Hepatocyte (in vitro differentiated cells): ENCODE results near the gene ATP8A2. TPM values are rescaled to one million over a fixed set of nuclear protein-coding genes. Genes with fewer than 3 reads are reported as not detected.

Experiments used
- DNase-seq: peaks from one replicate; pipeline ENCODE4 v3.0.0-alpha.2; 2016; ENCODE audit warnings: low spot score
- H2AFZ ChIP-seq: fragments of 200-600 bp; sonication (generic); 2 replicates; pipeline ENCODE4 v1.6.0; 2016; ENCODE audit warnings: antibody characterized with exemption, mild to moderate bottlenecking
- H3K27ac ChIP-seq: fragments of 200-600 bp; sonication (generic); 2 replicates; pipeline ENCODE4 v1.5.1; 2016; ENCODE audit warnings: mild to moderate bottlenecking
- H3K27me3 ChIP-seq: fragments of 200-600 bp; sonication (generic); 2 replicates; pipeline ENCODE4 v1.6.1; 2016
- H3K36me3 ChIP-seq: fragments of 200-600 bp; sonication (generic); replicated peaks from 2 replicates; pipeline ENCODE4 v1.5.1; 2016; ENCODE audit warnings: low read depth; ENCODE audit not compliant: insufficient read depth
- H3K4me1 ChIP-seq: fragments of 200-600 bp; sonication (generic); 2 replicates; pipeline ENCODE4 v1.5.1; 2016; ENCODE audit warnings: mild to moderate bottlenecking, moderate library complexity; ENCODE audit not compliant: insufficient read depth
- H3K4me2 ChIP-seq: fragments of 200-600 bp; sonication (generic); 2 replicates; pipeline ENCODE4 v1.6.0; 2016
- H3K4me3 ChIP-seq: fragments of 200-600 bp; sonication (generic); 2 replicates; pipeline ENCODE4 v1.5.1; 2016; ENCODE audit warnings: mild to moderate bottlenecking
- H3K79me2 ChIP-seq: fragments of 200-600 bp; sonication (generic); 2 replicates; pipeline ENCODE4 v1.6.0; 2017; ENCODE audit warnings: mild to moderate bottlenecking
- H3K9me2 ChIP-seq: fragments of 200-600 bp; sonication (generic); replicated peaks from 2 replicates; pipeline ENCODE4 v1.6.0; 2017; ENCODE audit warnings: mild to moderate bottlenecking; ENCODE audit not compliant: insufficient read depth
- H3K9me3 ChIP-seq: fragments of 200-600 bp; sonication (generic); 2 replicates; pipeline ENCODE4 v1.5.1; 2016; ENCODE audit warnings: low read depth, mild to moderate bottlenecking
- H4K20me1 ChIP-seq: fragments of 200-600 bp; sonication (generic); 2 replicates; pipeline ENCODE4 v1.6.0; 2016; ENCODE audit warnings: mild to moderate bottlenecking; ENCODE audit not compliant: insufficient read depth, poor library complexity, severe bottlenecking
- CTCF ChIP-seq: fragments of 200-600 bp; sonication (generic); IDR thresholded peaks from 2 replicates; pipeline ENCODE4 v1.5.1; 2016; ENCODE audit warnings: antibody characterized with exemption, mild to moderate bottlenecking; ENCODE audit not compliant: poor library complexity
- EZH2 ChIP-seq: fragments of 200-600 bp; sonication (generic); IDR thresholded peaks from 2 replicates; pipeline ENCODE4 v1.6.1; 2016; ENCODE audit warnings: antibody characterized with exemption, mild to moderate bottlenecking, borderline replicate concordance
- EZH2phosphoT487 ChIP-seq: fragments of 200-600 bp; sonication (generic); IDR thresholded peaks from one replicate; pipeline ENCODE4 v1.6.1; 2018; ENCODE audit warnings: antibody characterized with exemption, mild to moderate bottlenecking, low read depth, moderate library complexity; ENCODE audit not compliant: unreplicated experiment, severe bottlenecking
- WGBS: methylation state at CpG from one replicate; pipeline ENCODE4 v1.1.6; 2016; ENCODE audit warnings: low lambda C conversion rate; ENCODE audit errors: missing lambda C conversion rate; 5-methylcytosine and 5-hydroxymethylcytosine counted together
- polyA plus RNA-seq: library from polyadenylated mRNA; unstranded; fragments of >200 nt; fragmentation: Nextera tagmentation; extraction: Ambion mirVana; gene quantifications from 2 replicates; pipeline ENCODE4 v1.2.1, GENCODE V29; 2016
- total RNA-seq: library from RNA; depleted of rRNA; stranded (reverse); fragments of >200 nt; gene quantifications from 2 replicates; pipeline ENCODE4 v1.2.3, GENCODE V29; 2014

The ATP8A2 gene
- total and polyA plus RNA-seq, 2 experiments from 2014 or later = 2.1 to 3.1 TPM

GRCh38 chr13:25868490-25868889, 496.7 kb downstream of the ATP8A2 start:
- H3K27ac ChIP-seq = no peak overlapping the region
- no peak for DNase-seq
- no peak overlapping the region for H2AFZ ChIP-seq
- H3K9me2 ChIP-seq = no peaks in the 10 kb centered on the region
- no peak overlapping the region for H3K4me2 ChIP-seq
- H3K4me1 ChIP-seq = no peaks in the 10 kb centered on the region
- H3K79me2 ChIP-seq = no peaks in the 10 kb centered on the region
- H3K4me3 ChIP-seq = no peak overlapping the region
- H3K36me3 ChIP-seq = no peaks in the 10 kb centered on the region
- no peaks in the 10 kb centered on the region for H3K9me3 ChIP-seq
- H3K27me3 ChIP-seq = no peaks in the 10 kb centered on the region
- WGBS = 85% methylated on average over 5 of the region's 5 CpGs
- no peaks in the 10 kb centered on the region for H4K20me1 ChIP-seq
- no peak for TF ChIP-seq EZH2phosphoT487
- TF ChIP-seq EZH2 = no peak
- no peak for TF ChIP-seq CTCF

DNA sequence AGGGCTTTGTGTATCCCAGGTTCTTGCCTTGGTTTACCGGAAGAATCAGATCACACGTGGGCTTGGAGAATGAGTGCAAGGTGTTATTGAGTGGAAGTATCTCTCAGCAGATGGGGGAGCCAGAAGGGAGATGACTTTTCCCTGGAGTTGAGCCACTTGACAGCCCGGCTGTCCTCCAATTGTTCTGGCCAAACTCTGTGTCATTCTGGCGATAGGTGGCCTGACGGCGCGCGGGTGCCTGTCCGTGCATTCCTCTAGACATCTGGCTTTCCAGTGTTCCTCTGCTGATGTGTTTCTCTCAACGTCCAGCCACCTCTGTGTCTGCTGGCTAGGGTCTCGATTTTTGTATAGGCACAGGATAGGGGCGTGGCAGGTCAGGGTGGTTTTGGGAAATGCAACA, 498.2 kb downstream of the ATP8A2 start:
- Histone ChIP-seq H3K4me1 (no peaks in the 10 kb centered on the region), H3K4me2 (no peak overlapping the region), H3K9me3 (no peaks in the 10 kb centered on the region), H3K4me3 (no peak overlapping the region), H2AFZ (no peak overlapping the region), H3K36me3 (no peaks in the 10 kb centered on the region), H4K20me1 (no peaks in the 10 kb centered on the region), H3K79me2 (no peaks in the 10 kb centered on the region), H3K9me2 (no peaks in the 10 kb centered on the region), H3K27ac (no peak overlapping the region), H3K27me3 (no peaks in the 10 kb centered on the region)
- no peak for TF ChIP-seq CTCF
- TF ChIP-seq EZH2 = no peak
- no peak for TF ChIP-seq EZH2phosphoT487
- 97% methylated on average over 10 of the region's 12 CpGs for WGBS
- DNase-seq = no peak

DNA sequence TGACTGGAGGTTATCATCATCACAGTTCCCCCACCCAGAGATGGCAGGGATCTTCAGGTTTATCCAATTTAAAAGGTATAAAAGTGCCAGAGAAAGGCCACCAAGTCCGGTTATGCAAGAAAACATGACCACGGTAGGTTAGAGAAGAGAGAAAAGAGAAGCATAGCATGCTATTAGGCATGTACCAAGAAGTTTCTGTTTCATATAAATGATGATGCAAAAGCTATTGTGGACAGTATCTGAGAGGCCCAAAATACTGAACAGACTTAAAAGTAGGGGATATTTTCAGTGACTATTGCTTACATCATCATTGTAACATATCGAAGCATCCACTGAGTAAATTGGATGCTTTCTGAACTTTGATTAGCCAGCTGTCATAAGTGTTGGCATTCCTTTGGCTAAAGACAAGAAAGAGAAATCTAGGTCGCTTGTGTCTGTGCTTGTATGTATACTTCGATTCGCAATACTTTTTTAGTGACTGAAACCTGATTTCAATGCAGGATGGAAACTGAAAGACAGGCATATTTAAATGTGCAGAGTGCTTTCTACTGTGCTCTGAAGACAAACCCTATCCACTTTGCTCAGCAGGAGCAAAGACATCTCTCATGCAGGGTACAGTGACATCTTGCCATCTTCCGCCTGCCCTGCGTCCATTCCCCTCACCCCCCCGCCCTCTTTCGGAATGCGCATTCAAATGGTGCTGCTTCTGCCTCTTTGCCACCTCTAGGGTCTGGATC, 499.8 kb downstream of the ATP8A2 start:
- H3K36me3 ChIP-seq = no peaks in the 10 kb centered on the region

More for the DNA sequence above, 499.8 kb downstream of the ATP8A2 start:
- no peak for TF ChIP-seq CTCF
- TF ChIP-seq EZH2 = no peak
- TF ChIP-seq EZH2phosphoT487 = no peak
- Histone ChIP-seq H3K4me1 (no peaks in the 10 kb centered on the region), H2AFZ (no peak overlapping the region), H3K27ac (no peak overlapping the region), H3K9me2 (no peaks in the 10 kb centered on the region), H4K20me1 (no peaks in the 10 kb centered on the region), H3K4me2 (no peak overlapping the region), H3K27me3 (no peaks in the 10 kb centered on the region), H3K4me3 (no peak overlapping the region), H3K79me2 (no peaks in the 10 kb centered on the region), H3K9me3 (no peaks in the 10 kb centered on the region)
- WGBS = 95% methylated on average over 11 of the region's 11 CpGs
- no peak for DNase-seq
